ENCODE measurements around the gene KRT9.

Gene KRT9

GRCh38 chr17:41548844-41549595, 22.8 kb downstream of the KRT9 start:
- TF ChIP-seq CTCF (IDR thresholded peaks at IDR 0.05; ENCODE audit: borderline replicate concordance, control extremely low read depth, extremely low read depth, insufficient read depth, missing control alignments), result peak; percentile 80
- in situ Hi-C loops (cut with MboI; ENCODE audit: low sequenced_read_pairs, unreplicated experiment), result loop anchor here (10.0 kb wide), 2 partner anchors 116 to 644 kb away; no protein-coding TSS in a partner anchor
- peak; percentile 86 for DNase-seq (ENCODE audit: low spot score)

DNA sequence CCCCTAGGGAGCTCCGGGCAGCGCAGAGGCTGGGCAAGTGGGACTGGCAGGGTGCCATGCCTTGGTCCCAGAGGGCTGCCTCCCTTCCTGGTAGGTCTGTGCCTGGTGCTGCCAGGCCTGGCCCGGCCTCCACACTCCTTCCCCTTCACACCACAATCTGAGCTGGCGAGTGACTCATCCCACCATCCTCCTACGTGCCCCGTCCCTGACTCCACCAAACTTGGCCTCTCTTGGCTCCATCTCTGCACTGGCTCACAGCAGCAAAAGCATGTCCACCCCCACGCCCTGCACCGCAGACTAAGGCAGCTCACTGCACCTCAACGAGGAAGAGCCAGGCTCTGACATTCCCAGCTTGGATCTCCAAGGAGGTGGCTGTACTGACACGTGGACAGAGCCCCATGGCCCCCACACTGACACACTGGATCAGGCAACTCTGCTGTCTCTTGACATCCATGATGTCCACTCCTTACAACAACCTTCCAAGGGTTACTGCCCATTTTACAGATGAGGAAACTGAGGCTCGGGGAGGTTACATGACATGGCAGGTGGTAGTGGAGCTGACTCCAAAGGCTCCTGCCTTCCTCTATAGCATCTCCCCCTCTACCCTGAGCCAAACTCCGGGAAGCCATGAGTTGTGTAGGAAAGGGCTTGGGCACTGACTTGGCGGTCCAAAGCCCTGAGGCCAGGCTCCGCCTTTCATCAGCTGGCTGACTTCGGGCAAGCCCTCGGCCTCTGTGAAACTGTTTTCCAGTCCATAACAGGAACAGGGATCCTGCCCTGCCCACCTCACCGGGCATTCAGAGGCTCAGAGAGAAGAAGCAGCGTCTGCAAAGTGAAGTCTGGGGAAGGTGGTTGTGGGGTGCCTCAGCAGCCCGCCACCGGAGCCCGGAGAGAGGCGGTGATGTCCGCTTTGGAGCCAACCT, 23.7 kb downstream of the KRT9 start:
- no peak for DNase-seq (ENCODE audit: low spot score)
- no peak for TF ChIP-seq CTCF (IDR thresholded peaks at IDR 0.05; ENCODE audit: borderline replicate concordance, control extremely low read depth, extremely low read depth, insufficient read depth, missing control alignments)
- in situ Hi-C loops (cut with MboI; ENCODE audit: low sequenced_read_pairs, unreplicated experiment), result loop anchor here (10.0 kb wide), 2 partner anchors 117 to 643 kb away; no protein-coding TSS in a partner anchor

GRCh38 chr17:41547378-41547841, 24.4 kb downstream of the KRT9 start:
- no peak for DNase-seq (ENCODE audit: low spot score)
- in situ Hi-C loops (cut with MboI; ENCODE audit: low sequenced_read_pairs, unreplicated experiment), result loop anchor here (10.0 kb wide), 2 partner anchors 117 to 643 kb away; no protein-coding TSS in a partner anchor
- TF ChIP-seq CTCF (IDR thresholded peaks at IDR 0.05; ENCODE audit: borderline replicate concordance, control extremely low read depth, extremely low read depth, insufficient read depth, missing control alignments), result no peak

DNA sequence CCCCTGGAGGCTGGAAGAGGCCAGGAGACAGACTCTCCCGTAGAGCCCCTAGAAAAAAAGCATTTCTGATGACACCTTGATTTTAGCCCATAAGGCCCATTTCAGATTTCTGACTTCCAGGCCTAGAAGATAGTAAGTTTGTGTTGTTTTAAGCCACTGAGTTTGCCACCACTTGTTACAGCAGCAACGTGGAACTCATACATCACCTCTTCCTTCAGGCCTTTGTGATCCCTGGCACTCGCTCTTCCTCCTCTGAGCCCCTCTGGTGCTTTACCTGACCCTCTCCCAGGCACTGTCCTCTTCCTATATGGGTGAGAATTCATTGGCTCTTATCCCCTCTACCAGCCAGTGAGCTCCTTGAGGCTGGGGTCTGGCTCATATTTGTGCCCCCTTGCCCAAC, 25.0 kb downstream of the KRT9 start:
- in situ Hi-C loops (cut with MboI; ENCODE audit: low sequenced_read_pairs, unreplicated experiment), result loop anchor here (10.0 kb wide), 2 partner anchors 118 to 642 kb away; no protein-coding TSS in a partner anchor
- no peak for DNase-seq (ENCODE audit: low spot score)

GRCh38 chr17:41545829-41546410, 25.9 kb downstream of the KRT9 start:
- no peak for TF ChIP-seq CTCF (IDR thresholded peaks at IDR 0.05; ENCODE audit: borderline replicate concordance, control extremely low read depth, extremely low read depth, insufficient read depth, missing control alignments)
- DNase-seq (ENCODE audit: low spot score), result no peak
- in situ Hi-C loops (cut with MboI; ENCODE audit: low sequenced_read_pairs, unreplicated experiment), result loop anchor here (10.0 kb wide), 2 partner anchors 119 to 641 kb away; no protein-coding TSS in a partner anchor

More for the DNA sequence above, 25.0 kb downstream of the KRT9 start:
- TF ChIP-seq CTCF (IDR thresholded peaks at IDR 0.05; ENCODE audit: borderline replicate concordance, control extremely low read depth, extremely low read depth, insufficient read depth, missing control alignments), result no peak

- TF ChIP-seq CTCF (IDR thresholded peaks at IDR 0.05; ENCODE audit: borderline replicate concordance, control extremely low read depth, extremely low read depth, insufficient read depth, missing control alignments), result no peak
- in situ Hi-C loops (cut with MboI; ENCODE audit: low sequenced_read_pairs, unreplicated experiment), result loop anchor here (10.0 kb wide), 2 partner anchors 120 to 640 kb away; no protein-coding TSS in a partner anchor
- no peak for DNase-seq (ENCODE audit: low spot score)
These were observed 26.9 kb downstream of the KRT9 start for GRCh38 chr17:41544935-41545334.

All from GM13976 (cell line).